ENCODE measurements around the gene TRMO.

TRMO gene

DNA sequence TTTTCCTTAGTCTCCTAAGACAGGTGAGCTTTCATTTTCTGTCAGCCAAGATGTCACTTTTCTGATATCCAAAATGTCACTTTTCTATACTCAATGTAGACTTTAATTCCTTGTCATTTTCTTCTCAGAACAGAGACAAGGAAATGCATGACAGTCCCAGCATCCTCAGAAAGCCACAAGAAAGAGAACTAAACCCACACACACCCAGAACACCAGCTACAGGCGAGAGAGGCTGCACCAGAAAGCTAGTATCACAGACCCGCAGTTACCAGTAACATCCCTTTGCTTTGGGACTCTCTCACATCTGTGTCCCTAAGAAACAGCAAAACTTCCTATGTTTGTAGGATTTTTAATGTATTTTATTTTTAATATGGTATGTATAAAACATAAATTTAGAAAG is 17.1 kb downstream of the TRMO start:
- no peak for DNase-seq (ENCODE audit: low read depth in 3 of 3)

DNA sequence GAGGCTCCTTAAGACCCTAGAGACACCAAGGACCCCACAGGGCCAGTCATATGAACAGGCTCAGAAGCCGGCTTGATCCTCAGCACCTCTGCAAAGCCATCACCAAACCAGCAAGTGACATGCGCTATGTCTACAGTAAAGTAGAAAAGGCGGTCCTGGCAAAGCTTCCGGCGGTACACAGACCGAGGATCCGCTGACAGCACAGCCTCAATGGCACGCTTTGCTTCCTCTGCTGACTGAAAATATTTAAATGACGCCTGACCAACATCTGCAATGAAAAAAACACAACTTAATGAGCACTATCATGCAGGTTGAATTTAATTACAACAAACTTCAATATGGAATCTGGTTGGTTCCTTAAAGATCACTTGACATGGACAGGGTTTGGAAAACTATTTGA is 17.6 kb downstream of the TRMO start:
- DNase-seq (ENCODE audit: low read depth in 3 of 3): no peak

DNA sequence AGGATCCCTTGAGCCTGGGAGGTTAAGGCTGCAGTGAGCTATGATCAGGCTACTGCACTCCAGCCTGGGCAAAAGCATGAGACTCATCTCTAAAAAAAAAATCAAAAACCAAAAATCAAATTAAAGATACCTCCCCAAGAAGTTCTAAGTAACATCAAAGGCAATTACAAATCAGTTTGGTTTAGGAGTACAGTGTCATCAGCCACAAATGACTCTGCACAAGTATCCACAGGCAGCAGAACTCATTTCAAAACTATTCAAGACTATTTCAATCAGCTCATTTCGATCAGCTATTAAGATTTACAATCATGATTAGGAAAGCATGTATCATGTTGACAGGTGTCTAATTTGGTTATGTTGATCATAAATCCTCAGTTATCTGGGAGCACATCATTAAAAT is 19.1 kb downstream of the TRMO start:
- no peak for DNase-seq (ENCODE audit: low read depth in 3 of 3)

DNA sequence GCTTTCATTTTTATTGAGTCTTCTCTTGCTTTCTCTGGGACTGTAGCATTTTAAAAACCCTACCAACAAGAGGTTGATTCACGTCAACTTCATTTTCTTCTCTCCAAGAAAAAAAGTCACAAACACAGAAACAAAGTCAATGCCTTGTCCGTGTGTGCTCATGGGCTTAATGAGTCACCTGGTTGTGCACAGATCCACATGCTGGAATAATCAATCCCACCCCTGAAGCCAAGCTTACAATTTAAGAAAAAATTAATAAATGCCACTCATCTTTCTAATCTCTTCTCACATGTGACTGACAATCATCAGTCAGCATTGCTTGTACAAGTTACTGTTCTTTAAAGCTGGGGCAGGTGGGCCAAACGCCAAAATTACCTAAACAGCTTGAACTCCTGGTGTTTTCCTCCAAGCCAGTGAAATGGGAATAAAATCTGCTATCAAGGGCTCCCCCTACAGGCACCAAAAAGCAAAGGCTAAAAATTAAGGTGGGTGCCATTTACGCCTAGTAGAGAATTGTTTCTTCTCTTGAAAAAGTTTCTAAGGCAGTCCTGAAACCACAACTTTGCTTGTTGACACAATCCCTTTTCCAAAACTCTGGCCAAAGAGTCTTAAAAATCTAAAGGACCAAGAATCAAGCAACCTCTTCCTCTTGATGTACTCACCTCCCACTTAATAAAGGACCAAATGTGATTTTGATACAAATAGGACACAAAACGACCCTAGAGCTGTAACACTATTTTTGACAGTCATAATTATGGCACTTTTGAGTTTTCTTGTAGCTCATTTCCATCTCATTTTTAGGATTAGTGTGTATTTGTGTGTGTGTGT is 21.3 kb downstream of the TRMO start:
- no peak for DNase-seq (ENCODE audit: low read depth in 3 of 3)

DNA sequence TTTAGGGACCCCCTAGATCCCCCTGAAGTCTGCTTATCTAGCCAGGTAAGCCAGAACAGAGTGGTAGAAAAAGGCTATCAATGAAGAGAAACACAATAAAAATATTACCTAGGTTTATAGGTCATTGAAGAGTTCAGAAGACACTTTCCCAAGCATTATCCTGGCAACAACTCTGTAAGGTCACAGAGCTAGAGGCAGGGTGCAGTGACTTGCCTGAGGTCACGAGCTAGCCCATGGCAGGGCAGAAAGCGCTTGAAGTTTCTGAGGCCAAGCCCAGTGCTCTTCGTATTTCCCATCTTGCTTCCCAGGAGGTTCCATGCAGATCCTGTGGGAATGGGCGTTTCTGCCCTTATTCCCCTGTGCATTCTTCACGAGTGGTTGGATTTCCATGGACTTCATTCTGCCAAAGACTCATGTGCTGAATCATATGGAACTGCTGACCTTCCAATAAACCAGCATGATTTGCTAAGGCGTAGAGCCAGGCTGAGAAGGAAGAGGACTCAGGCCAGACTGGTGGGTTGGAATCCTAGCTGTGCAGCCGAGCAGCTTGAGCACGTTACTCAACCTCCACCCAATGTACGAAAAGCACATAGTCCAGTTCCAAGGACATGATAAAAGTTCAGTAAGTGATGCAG is 22.1 kb downstream of the TRMO start:
- DNase-seq (ENCODE audit: low read depth in 3 of 3): no peak

DNA sequence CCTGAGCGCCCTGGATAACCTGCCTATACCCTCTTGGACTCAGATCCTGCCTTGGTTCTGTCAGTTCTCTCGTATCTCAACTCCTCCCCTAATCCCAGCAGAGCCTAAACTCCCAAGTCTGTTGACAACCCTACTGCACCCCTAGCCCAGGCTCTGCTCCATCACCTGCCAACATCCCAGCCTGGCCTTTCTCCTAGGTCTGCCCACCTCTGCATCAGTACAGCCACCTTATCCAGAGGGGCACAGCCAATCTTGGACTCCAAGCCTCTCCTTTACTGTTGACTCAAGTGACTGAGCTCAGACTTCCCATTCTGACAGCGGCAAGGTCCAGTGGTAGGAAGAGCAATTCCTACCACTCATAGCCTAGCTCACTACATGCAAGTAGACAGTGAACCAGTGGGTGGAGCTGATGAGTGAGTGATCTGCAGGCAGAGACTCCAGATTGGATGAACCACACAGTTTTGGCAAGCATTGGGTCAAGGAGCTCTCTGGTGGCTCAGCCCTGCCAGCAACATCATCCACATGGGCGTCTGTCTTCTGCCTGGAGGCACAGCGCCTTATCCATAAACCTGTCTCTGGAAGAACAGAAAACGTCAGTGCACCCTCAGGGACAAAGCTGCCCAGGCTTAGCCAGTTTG is 26.5 kb downstream of the TRMO start:
- DNase-seq (ENCODE audit: low read depth in 3 of 3): no peak

DNA sequence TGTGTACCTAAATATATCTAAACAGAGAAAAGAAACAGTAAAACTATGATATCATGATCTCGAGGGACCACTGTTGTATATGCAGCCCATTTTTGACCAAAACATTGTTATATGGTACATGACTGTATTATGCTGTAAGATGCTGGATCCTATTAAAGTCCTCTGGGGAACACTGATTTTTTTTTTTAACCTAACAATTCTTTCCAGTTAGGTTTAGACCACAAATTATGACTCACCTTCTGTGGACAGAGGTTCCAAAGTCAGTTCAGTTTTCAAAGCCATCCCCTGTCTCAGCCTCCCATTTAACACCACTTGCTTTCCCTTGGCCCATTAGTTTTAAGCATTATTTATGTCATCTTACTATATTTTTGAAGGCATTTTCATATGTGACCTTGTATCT is 27.1 kb downstream of the TRMO start:
- no peak for DNase-seq (ENCODE audit: low read depth in 3 of 3)

DNA sequence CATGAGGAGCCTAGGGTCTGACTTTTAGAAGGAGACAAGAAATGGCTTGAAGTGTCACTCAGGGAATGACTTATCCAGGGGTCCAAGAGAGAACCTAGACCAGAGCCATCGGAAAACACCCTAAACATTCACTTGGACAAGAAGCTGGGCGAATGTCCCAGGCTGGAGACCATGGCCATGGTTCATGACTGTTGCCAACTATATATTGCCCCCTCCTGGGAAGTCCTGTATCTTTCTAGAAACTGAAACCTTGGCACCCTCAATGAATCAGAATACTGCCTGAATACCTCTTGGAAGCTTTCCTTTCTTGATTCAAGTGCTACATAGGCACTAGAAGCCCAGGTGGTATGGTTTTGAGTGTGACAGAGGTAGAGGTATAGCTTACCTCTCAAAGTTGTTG is 29.9 kb downstream of the TRMO start:
- DNase-seq (ENCODE audit: low read depth in 3 of 3): no peak

DNA sequence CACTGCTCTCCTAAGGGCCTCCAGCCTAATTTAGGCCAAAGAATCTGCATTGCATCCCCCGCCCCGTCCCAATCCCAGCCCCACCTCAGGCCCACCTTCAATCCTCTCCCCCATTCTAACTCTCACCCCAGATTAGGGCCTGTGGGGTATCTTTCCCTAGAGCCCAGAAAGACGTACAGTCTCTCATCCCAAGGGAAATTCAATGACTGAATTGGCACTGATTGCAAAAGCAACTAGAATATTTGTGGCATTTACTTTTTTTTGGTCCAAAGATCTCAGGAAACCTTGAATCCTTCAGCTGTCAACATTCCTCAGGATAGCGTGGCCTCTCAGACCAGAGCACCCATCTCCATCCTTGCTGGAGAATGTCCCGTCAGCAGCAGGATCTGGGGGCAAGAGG is 30.6 kb downstream of the TRMO start:
- no peak for DNase-seq (ENCODE audit: low read depth in 3 of 3)

DNA sequence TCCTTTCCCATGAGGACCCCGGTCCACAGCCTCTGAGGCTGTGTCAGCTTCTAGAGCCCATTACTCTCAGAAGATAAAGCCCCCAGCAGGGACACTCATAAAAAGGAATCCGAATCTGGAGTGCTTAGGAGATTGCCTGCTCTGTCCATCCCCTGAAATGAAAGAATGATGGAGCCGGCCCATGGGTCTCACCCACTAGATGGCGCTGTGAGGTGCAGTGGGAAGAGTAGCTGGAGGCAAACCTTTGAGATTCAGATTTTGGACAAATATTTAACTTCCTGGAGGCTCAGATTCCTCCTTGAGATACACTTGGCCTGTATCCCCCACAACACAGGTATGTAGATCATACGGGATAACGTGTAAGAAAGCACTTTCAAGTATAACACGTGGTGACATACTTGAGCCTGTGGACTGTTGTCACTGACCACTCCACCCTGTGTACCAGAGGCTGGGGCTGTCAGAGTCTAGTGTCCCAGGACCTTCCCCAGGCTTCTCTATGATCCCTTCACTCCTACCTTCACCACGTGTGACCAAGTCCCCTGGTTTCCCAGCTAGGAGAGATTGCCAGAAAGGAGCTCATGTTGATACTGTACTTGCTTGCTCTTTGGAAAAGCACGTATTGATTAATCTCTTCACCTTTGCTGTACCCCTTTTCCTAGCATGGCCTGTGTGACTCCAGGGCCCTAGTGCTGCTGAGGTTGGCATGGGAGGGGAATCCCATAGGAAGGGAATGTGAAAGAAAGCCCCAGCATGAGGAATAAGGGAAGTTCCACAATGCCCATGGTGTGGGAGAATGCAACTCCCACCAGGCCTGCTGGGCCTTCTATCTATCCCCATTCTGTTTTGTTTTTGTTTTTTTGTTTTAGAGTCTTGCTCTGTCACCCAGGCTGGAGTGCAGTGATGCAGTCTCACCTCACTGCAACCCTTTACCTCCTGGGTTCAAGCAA is 32.1 kb downstream of the TRMO start:
- DNase-seq (ENCODE audit: low read depth in 3 of 3): peak; percentile 39 to 60 (median 43)

DNA sequence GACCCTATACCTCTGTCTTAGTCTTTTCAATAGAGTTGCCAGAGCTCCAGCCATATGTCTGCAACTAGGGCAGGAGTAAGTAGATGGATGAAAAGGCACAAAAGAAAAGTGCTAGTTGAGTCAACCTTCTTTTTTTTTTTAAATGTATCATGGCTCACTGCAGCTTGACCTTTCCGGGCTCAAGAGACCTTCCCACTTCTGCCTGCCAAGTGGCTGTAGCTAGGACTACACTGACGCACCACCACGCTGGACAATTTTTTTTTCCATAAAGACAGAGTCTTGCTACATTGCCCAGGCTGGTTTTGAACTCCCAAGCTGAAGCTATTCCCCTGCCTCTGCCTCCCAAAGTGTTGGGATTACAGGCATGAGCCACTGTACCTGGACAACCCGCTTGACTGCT is 42.0 kb downstream of the TRMO start:
- no peak for DNase-seq (ENCODE audit: low read depth in 3 of 3)

DNA sequence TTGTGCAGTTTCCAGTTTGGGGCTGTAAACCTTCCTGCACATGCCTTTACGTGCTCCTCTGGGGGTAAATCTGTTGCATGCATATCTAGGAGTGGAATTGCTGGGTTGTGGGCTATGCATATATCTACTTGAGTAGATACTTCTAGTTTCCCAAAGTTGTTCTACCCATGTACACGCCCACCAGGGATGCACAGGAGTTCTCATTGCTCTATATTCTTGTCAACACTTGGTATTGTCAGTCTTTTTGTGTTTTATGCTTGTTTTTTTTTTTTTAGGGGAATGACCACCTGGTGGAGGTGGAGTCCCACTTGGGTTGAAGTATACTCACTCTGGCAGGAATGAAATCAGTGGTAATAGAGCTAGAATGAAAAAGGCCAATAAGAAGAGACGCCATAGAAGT is 46.2 kb downstream of the TRMO start:
- DNase-seq (ENCODE audit: low read depth in 3 of 3): no peak

DNA sequence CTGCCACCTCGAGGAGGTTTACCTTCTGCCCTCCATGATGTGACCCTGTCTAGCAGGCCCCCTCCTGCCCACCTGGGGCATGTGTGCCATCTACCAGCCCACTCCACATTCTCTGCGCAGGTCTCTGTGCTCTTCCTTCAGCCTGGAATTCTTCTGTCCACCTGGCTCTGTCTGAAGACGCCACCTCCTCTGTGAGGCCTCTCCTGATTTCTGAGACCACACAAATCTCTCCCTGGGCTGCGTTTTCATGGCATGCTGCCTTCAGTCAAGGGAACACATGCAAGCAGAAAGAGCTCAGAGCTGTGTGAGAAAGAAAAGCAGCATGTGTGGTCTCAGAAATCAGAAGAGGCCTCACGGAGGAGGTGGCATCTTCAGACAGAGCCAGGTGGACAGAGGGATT is 47.2 kb downstream of the TRMO start:
- DNase-seq (ENCODE audit: low read depth in 3 of 3): no peak

DNA sequence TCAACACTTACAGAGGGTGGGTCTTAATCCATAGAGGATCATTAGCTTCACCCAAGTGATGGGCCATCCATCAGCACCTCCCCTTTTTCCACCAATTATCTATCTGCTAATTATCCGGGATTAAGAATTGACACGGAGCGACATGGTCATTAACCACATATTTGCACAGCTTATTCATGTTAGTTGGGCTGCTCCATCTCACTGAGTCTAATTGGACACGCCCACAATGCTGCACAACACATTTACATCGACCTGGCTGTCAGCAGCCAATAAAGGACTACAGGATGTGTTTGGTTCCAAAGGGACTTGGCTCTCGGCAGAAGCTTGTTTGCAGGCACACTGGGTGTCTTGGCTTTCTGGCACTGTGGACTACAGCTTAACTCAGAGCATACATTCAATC is 47.7 kb downstream of the TRMO start:
- DNase-seq (ENCODE audit: low read depth in 3 of 3): no peak

DNA sequence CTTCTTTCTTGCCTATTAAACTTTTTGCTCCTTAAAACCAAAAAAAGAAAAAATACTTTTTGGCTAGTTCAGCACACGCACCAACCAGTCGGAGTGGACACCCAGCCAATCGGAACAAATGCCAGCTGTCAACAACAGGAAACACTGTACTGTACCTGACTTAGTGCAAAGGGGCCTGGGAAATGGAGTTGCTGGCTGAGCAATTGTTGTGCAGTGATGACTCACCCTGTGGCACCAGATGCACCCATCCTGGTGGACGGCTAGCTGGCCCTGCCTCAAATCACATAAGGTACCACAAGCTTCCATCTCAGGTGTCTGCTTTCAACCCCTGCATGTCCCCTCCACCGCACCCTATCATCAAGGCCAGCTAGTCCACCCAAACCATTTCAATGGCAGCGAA is 48.4 kb downstream of the TRMO start:
- DNase-seq (ENCODE audit: low read depth in 3 of 3): no peak

DNA sequence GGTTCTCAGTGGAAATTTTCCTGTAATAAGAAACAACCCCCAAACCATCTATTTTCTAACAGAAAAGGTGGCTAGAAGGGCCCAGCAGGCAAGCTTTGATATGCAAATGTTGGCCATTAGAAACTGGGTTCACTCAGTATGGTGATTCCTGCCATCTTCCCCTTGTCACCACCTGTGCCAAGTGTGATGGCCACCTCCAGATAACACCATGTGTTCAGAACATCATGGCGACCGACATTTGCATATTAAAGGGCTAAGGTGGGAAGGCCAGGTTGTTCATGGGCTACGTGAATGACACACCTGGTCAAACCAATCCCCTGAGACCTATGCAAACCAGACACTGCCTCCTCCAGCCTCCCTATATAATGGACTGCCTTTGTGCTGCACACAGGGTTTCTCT is 48.9 kb downstream of the TRMO start:
- no peak for DNase-seq (ENCODE audit: low read depth in 3 of 3)

DNA sequence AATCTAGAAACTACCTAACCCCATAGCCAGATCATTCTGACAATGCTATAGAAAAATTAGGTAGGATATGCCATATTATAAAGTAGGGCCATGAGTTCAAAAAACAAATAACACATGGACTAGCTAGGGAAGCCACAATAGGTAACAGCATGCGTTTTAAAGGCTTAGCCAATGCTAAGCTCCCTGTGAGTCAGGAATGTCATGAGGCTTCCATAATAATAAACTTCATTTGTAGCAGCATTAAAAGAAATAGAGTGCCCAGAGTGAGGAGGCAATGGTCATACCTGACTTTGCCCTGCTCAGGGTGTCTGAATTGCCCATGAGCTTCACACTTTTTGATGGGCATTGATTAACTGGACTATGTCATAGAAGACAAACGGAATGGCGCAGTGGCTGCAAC is 53.4 kb downstream of the TRMO start:
- no peak for DNase-seq (ENCODE audit: low read depth in 3 of 3)

DNA sequence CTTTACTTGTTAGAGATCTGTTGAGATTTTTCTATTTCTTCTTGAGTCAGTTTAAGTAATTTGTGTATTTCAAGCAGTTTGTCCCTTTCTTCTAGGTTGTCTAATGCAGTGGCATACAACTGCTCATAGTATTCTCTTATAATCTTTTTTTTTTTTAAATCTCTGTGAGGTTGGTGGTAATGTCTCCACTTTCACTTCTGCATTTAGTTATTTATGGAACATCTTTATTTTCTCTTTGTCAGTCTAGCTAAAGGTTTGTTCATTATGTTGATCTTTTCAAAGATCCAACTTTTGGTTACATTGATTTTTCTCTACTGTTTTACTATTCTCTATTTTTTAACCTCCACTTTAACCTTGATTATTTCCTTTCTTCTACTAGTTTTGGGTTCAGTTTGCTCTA is 55.5 kb downstream of the TRMO start:
- no peak for DNase-seq (ENCODE audit: low read depth in 3 of 3)

DNA sequence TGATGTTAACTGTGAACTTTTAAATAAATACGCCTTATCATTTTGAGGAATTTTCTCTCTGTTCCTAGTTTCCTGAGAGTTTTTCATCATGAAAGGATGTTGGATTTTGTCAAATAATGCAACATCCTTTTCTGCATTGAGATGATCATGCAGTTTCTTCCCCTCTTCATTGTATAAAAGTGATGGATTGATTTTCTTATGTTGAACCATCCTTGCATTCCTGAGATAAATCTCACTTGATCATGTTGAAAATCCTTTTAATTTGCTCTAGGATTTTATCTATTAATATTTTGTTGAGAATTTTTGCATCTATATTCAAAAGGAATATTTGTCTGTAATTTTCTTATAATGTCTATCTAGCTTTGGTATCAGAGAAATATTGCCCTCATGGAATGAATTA is 56.0 kb downstream of the TRMO start:
- no peak for DNase-seq (ENCODE audit: low read depth in 3 of 3)

DNA sequence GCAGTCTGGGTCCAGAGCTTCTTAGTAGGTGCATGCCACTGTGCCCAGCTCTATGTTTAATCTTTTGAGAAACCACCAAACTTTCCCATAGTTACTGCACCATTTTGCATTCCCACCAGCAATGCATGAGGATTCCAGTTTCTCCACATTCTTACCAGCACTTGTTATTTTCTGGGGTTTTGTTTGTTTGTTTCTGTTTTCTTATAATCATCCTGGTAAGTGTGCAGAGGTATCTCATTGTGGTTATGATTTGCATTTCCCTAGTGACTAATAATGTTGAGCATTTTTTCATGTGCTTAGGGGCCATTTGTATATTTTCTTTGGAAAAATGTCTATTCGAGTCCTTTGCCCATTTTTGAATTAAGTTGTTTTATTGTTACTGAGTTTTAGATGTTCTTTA is 57.9 kb downstream of the TRMO start:
- no peak for DNase-seq (ENCODE audit: low read depth in 3 of 3)

DNA sequence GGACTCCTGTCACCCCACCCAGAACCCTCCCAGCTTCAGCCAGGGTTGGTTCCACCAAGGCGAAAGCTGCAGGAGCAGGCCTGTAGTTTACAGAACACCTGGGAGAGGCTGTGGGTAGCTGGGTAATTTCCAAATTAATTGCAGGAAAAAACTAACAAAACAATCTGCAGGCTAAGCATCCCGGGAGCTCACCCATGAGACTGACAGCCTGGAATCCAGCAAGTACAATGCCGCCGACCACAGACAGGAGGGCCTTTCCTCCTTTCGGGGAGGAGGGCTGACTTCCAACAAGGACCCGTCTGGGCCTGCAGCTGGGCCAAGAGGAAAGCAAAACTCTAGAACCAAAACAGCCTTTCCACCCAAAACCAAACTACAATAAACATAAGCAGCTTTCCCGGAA is 59.0 kb downstream of the TRMO start:
- no peak for DNase-seq (ENCODE audit: low read depth in 3 of 3)

DNA sequence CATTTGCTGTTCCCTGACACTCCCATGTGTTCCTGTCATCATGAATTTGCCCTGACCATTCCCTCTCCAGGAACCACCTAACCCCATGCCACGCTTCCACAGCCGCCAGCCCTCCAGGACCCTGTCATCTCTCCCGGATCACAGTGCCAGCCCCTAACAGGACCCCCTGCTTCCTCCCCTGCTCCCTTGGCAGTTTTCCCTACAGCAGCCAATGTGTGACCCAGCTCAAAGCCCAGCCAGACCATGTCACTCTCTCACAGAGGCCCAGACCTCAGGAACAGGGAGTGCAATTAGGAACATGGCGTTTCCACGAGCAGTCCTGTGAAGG is 61.2 kb downstream of the TRMO start:
- no peak for DNase-seq (ENCODE audit: low read depth in 3 of 3)
